Activated CD4-positive, alpha-beta T cell treated with anti-CD3 and anti-CD28 coated beads, Interleukin-2, amount 50 U/mL, for 48 hours (primary cell): Measurements from ENCODE around the gene GEN1.

ENCODE experiments used
- DNase-seq, 2 experiments: peaks; one replicate each; pipeline ENCODE4 v3.0.0-alpha.2; 2020

Gene GEN1

GRCh38 chr2:17753803-17754663 is at the start of gene GEN1, which contains the start of gene SMC6:
Gene GEN1 (plus strand): TSS chr2:17754138. CDS start chr2:17759944, 5,806 bp downstream.
Gene SMC6 (minus strand): TSS chr2:17753810. CDS start chr2:17745946, 7,864 bp downstream.
- DNase-seq: peak; percentile 88 to 90

- DNase-seq: no peak
These were observed 47.1 kb upstream of the GEN1 start for GRCh38 chr2:17706845-17707244.

GRCh38 chr2:17708501-17708900 is 45.4 kb upstream of the GEN1 start:
- DNase-seq: no peak

GRCh38 chr2:17709897-17710296 is 44.0 kb upstream of the GEN1 start:
- DNase-seq: no peak

GRCh38 chr2:17710547-17711248 is 43.2 kb upstream of the GEN1 start:
- DNase-seq: no peak

- DNase-seq: no peak
These were observed 40.6 kb upstream of the GEN1 start for GRCh38 chr2:17713291-17713690.

GRCh38 chr2:17717666-17718065 is 36.3 kb upstream of the GEN1 start:
- DNase-seq: no peak

GRCh38 chr2:17718689-17719088 is 35.2 kb upstream of the GEN1 start:
- no peak for DNase-seq

- no peak for DNase-seq
These were observed 34.2 kb upstream of the GEN1 start for GRCh38 chr2:17719562-17720371.

GRCh38 chr2:17728210-17728609 is 25.7 kb upstream of the GEN1 start:
- DNase-seq: no peak

- no peak for DNase-seq
These were observed 24.1 kb upstream of the GEN1 start for GRCh38 chr2:17729880-17730279.

GRCh38 chr2:17733599-17733998 is 20.3 kb upstream of the GEN1 start:
- no peak for DNase-seq

- no peak for DNase-seq
These were observed 18.1 kb upstream of the GEN1 start for GRCh38 chr2:17735864-17736263.

- no peak for DNase-seq
These were observed 16.9 kb upstream of the GEN1 start for GRCh38 chr2:17736989-17737388.

- no peak for DNase-seq
These were observed 13.7 kb upstream of the GEN1 start for GRCh38 chr2:17740203-17740602.

GRCh38 chr2:17747684-17748452 is 6.1 kb upstream of the GEN1 start:
- DNase-seq: no peak

GRCh38 chr2:17748745-17749144 is 5.2 kb upstream of the GEN1 start:
- no peak for DNase-seq

- DNase-seq: no peak
These were observed 4.0 kb upstream of the GEN1 start for GRCh38 chr2:17749753-17750438.

- DNase-seq: no peak
These were observed 1.7 kb upstream of the GEN1 start for GRCh38 chr2:17752246-17752645.

- DNase-seq: peak in 1 of 2 experiments; percentile 55
These were observed 791 bp upstream of the GEN1 start for GRCh38 chr2:17752892-17753802.
